CD4-positive, alpha-beta T cell (primary cell): ENCODE results near the gene PALS1. TPM values are rescaled to one million over a fixed set of nuclear protein-coding genes. Genes with fewer than 3 reads are reported as not detected.

ENCODE experiments used
- ATAC-seq: fragments of 200-7000 bp; cut with Tn5 transposase; one replicate; pipeline ENCODE4 v1.10.0; 2022; ENCODE audit warnings: mild to moderate bottlenecking; ENCODE audit not compliant: poor library complexity
- CTCF ChIA-PET: fragments of 350-600 bp; sonication (Branson Sonifier 250); formaldehyde crosslinking; loops from one replicate; lab custom pipeline; 2021; ENCODE audit warnings: antibody characterized with exemption, inconsistent platforms; lab: Charles Lee
- POLR2A ChIA-PET: fragments of 350-600 bp; sonication (Branson Sonifier 250); formaldehyde crosslinking; loops from one replicate; lab custom pipeline; 2021; ENCODE audit warnings: antibody characterized with exemption, inconsistent platforms; lab: Charles Lee
- DNase-seq, 14 experiments: peaks; one replicate each; pipeline ENCODE4 v3.0.0-alpha.2; 2013 to 2020; ENCODE audit warnings: mixed read lengths in 2 of 14
- H3K27ac ChIP-seq, 2 donors: one replicate each; pipeline versions ENCODE4 v1.5.1 to v1.7.0; 2013; ENCODE audit warnings: low read length in 2 of 2, low read depth in 1 of 2, mild to moderate bottlenecking in 1 of 2
- H3K27me3 ChIP-seq, 2 experiments: 1 replicate in 1 of 2; 2 replicates in 1 of 2; pipeline versions ENCODE4 v1.6.1 to v1.7.0; 2013; ENCODE audit warnings: low read length in 2 of 2, control low read depth in 1 of 2, mild to moderate bottlenecking in 1 of 2, moderate library complexity in 1 of 2; ENCODE audit not compliant: insufficient read depth in 2 of 2, control insufficient read depth in 1 of 2
- H3K36me3 ChIP-seq: one replicate; pipeline ENCODE4 v1.6.1; 2013; ENCODE audit warnings: low read length, control low read depth; ENCODE audit not compliant: insufficient read depth
- H3K4me1 ChIP-seq: one replicate; pipeline ENCODE4 v1.6.1; 2013; ENCODE audit warnings: low read length, control low read depth; ENCODE audit not compliant: insufficient read depth
- H3K4me3 ChIP-seq: one replicate; pipeline ENCODE4 v1.5.1; 2013; ENCODE audit warnings: mild to moderate bottlenecking, low read length, moderate library complexity
- H3K9me3 ChIP-seq, 2 experiments: 1 replicate in 1 of 2; 2 replicates in 1 of 2; pipeline versions ENCODE4 v1.6.1 to v1.7.0; 2013; ENCODE audit warnings: low read length in 2 of 2, mild to moderate bottlenecking in 2 of 2, control low read depth in 1 of 2, moderate library complexity in 1 of 2; ENCODE audit not compliant: control insufficient read depth in 1 of 2, insufficient read depth in 1 of 2
- H3K27ac Mint-ChIP-seq: one replicate; pipeline ENCODE4 v1.8.0; 2020; ENCODE audit warnings: mixed read lengths
- H3K27me3 Mint-ChIP-seq: one replicate; pipeline ENCODE4 v1.8.0; 2021; ENCODE audit warnings: mixed read lengths
- H3K36me3 Mint-ChIP-seq: one replicate; pipeline ENCODE4 v1.8.0; 2021; ENCODE audit warnings: low read depth, mixed read lengths
- H3K4me1 Mint-ChIP-seq: one replicate; pipeline ENCODE4 v1.8.0; 2021; ENCODE audit warnings: low read depth, mixed read lengths
- H3K4me3 Mint-ChIP-seq: one replicate; pipeline ENCODE4 v1.8.0; 2020; ENCODE audit warnings: mild to moderate bottlenecking, mixed read lengths
- H3K9me3 Mint-ChIP-seq: one replicate; pipeline ENCODE4 v1.8.0; 2020; ENCODE audit warnings: mixed read lengths
- intact Hi-C, 2 experiments: fragments of 100-400 bp; cut with DNase I in 1 of 2; cut with micrococcal nuclease in 1 of 2; formaldehyde crosslinking; loops; one replicate each; pipeline versions ENCODE4 v1.15.1 to v1.9.0; 2023 to 2025; cut with DNase I, micrococcal nuclease
- total RNA-seq, 174 experiments: library from RNA in 2 of 174; stranded (reverse) in 2 of 174; gene quantifications; one replicate each; pipeline ENCODE4 v1.2.3 and lab custom pipeline; 2021 to 2026
- TF ChIP-seq, protein P1 (sequence below): fragments of 200-600 bp; IDR thresholded peaks from one replicate; pipeline ENCODE4 v1.8.0; 2022; ENCODE audit warnings: antibody characterized with exemption, mild to moderate bottlenecking

Gene PALS1
- total RNA-seq, 2 experiments from 2014 or later: 12.1 TPM

DNA sequence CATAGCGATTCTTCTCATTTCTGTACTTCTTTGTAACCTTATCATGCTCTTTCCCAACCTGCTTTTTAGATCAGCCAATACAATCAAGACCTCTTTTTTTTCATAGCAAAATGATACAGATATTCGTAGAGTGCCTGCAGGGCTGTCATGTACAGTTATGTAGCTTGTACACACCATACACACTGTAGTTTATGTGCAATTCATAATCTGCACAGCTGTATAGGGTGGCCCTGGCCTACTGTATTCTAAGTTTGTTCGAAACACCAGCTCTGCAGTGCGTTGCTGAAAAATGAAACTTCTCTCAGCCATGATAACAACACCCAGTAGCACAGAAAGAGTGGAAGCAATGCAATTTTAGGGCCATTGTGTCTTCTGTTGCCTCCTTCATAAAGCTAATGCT is 15.7 kb upstream of the PALS1 start:
- Histone ChIP-seq H3K27me3 (no peaks in the 10 kb centered on the region), H3K27ac (no peak overlapping the region), H3K4me1 (no peaks in the 10 kb centered on the region), H3K4me3 (no peak overlapping the region), H3K9me3 (no peaks in the 10 kb centered on the region), H3K36me3 (no peaks in the 10 kb centered on the region)
- no peak for DNase-seq
- Mint-ChIP-seq H3K36me3 (no peaks in the 10 kb centered on the region), H3K9me3 (no peaks in the 10 kb centered on the region), H3K4me3 (no peak overlapping the region), H3K27me3 (peaks cover 4% of the 10 kb centered on the region), H3K4me1 (no peaks in the 10 kb centered on the region), H3K27ac (no peak overlapping the region)
- intact Hi-C loops: no loop called here
- POLR2A ChIA-PET: no interaction called here
- ATAC-seq: no peak
- CTCF ChIA-PET: no interaction called here
- TF ChIP-seq, protein P1, sequence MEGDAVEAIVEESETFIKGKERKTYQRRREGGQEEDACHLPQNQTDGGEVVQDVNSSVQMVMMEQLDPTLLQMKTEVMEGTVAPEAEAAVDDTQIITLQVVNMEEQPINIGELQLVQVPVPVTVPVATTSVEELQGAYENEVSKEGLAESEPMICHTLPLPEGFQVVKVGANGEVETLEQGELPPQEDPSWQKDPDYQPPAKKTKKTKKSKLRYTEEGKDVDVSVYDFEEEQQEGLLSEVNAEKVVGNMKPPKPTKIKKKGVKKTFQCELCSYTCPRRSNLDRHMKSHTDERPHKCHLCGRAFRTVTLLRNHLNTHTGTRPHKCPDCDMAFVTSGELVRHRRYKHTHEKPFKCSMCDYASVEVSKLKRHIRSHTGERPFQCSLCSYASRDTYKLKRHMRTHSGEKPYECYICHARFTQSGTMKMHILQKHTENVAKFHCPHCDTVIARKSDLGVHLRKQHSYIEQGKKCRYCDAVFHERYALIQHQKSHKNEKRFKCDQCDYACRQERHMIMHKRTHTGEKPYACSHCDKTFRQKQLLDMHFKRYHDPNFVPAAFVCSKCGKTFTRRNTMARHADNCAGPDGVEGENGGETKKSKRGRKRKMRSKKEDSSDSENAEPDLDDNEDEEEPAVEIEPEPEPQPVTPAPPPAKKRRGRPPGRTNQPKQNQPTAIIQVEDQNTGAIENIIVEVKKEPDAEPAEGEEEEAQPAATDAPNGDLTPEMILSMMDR: no peak

DNA sequence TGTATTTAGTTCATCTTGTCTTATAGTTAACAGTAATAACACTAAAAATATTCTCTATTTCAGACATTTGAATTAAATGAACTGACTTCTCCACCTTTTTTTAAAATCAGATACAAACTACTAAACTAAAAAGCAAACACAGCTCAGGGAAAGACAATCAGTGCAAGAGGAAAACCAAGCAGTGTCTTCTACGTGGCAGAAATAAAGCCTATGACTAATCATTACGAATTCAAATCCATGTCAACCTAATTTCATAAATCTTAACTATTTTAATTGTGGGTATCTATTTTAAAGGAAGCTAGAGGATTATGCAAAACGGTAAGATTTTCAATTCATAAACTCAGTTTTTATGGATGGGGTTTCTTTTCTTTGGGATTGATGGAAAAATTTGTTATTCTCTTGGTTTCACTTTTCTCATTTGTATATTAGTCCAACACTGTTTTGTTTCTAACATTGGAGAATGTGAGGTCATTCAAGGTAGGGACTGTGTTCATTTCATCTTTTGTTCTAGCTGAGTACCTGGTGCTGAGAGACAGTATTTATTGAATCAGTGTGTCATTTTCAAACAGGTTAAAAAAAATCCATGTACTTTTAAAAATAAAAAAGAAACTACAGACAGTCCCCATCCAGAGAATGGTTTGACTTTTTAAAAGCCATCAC is 12.8 kb upstream of the PALS1 start:
- TF ChIP-seq, protein P1: no peak
- Histone ChIP-seq H3K9me3 (no peaks in the 10 kb centered on the region), H3K27me3 (no peaks in the 10 kb centered on the region), H3K4me3 (no peak overlapping the region), H3K4me1 (no peaks in the 10 kb centered on the region), H3K36me3 (no peaks in the 10 kb centered on the region), H3K27ac (no peak overlapping the region)
- intact Hi-C loops: no loop called here
- Mint-ChIP-seq H3K27me3 (peaks cover 4% of the 10 kb centered on the region), H3K27ac (no peak overlapping the region), H3K36me3 (no peaks in the 10 kb centered on the region), H3K4me1 (no peaks in the 10 kb centered on the region), H3K9me3 (no peaks in the 10 kb centered on the region), H3K4me3 (no peak overlapping the region)
- DNase-seq (no peak), ATAC-seq (no peak)
- ChIA-PET POLR2A (no interaction called here), CTCF (no interaction called here)

DNA sequence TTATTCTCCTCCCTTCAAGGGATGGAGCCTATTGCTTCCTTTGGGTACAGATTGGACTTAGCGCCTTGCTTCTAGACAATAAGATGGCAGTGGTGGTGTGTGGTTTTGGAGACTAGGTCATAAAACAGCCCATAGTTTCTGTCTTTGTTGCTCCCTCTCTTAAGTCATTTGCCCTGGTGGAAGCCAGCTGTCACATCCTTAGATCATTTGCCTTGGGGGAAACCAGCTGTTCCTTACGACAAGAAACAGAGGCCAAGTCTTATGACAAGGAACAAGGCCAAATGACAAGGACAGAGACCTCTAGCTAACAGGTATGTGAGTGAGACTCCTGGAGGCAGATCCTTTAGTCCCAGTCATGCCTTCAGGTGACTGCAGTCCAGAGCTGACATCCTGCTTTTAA is 9.2 kb upstream of the PALS1 start:
- Histone ChIP-seq H3K27ac (no peak overlapping the region), H3K4me1 (no peaks in the 10 kb centered on the region), H3K27me3 (no peaks in the 10 kb centered on the region), H3K36me3 (no peaks in the 10 kb centered on the region), H3K4me3 (no peak overlapping the region), H3K9me3 (no peaks in the 10 kb centered on the region)
- TF ChIP-seq, protein P1: no peak
- Mint-ChIP-seq H3K4me1 (no peaks in the 10 kb centered on the region), H3K9me3 (no peaks in the 10 kb centered on the region), H3K36me3 (no peaks in the 10 kb centered on the region), H3K4me3 (no peak overlapping the region), H3K27me3 (peaks cover 4% of the 10 kb centered on the region), H3K27ac (no peak overlapping the region)
- ATAC-seq: no peak
- CTCF ChIA-PET: no interaction called here
- POLR2A ChIA-PET: interaction anchor here (1.5 kb wide), 1 partner anchor 9 kb away, joined by 9 read pairs; the partner anchor contains the start of gene PALS1
- intact Hi-C loops: no loop called here
- DNase-seq: no peak
